Liver (tissue), 9 donors: ENCODE measurements around the gene CFL1. TPM values are rescaled to one million over a fixed set of nuclear protein-coding genes. Genes with fewer than 3 reads are reported as not detected.
"Not testable (repeated sequence)": the region's sequence is repeated elsewhere in the genome, so short reads cannot be mapped to it uniquely, and the experiment has no call there.

ENCODE experiments used
- DNase-seq: peaks from one replicate; pipeline ENCODE4 v3.0.0-alpha.2; 2017; ENCODE audit warnings: low spot score
- H3K27ac ChIP-seq, 2 donors: one replicate each; pipeline ENCODE4 v1.7.0; 2013; ENCODE audit warnings: inconsistent platforms in 2 of 2, low read length in 2 of 2, control low read depth in 1 of 2, low read depth in 1 of 2, mild to moderate bottlenecking in 1 of 2
- H3K27me3 ChIP-seq, 4 donors: one replicate each; pipeline versions ENCODE4 v1.6.1 to v1.7.0; 2013; ENCODE audit warnings: low read length in 3 of 4, inconsistent platforms in 1 of 4, mild to moderate bottlenecking in 1 of 4, moderate library complexity in 1 of 4; ENCODE audit not compliant: control insufficient read depth in 4 of 4, insufficient read depth in 4 of 4
- H3K36me3 ChIP-seq, 4 donors: one replicate each; pipeline versions ENCODE4 v1.6.1 to v1.7.0; 2013; ENCODE audit warnings: low read length in 3 of 4, mild to moderate bottlenecking in 3 of 4, low read depth in 1 of 4, moderate library complexity in 1 of 4; ENCODE audit not compliant: control insufficient read depth in 4 of 4, insufficient read depth in 3 of 4
- H3K4me1 ChIP-seq, 4 donors: one replicate each; pipeline versions ENCODE4 v1.6.1 to v1.7.0; 2013; ENCODE audit warnings: low read length in 3 of 4, mild to moderate bottlenecking in 3 of 4, moderate library complexity in 1 of 4; ENCODE audit not compliant: control insufficient read depth in 4 of 4, insufficient read depth in 4 of 4
- H3K4me3 ChIP-seq, 3 donors: one replicate each; pipeline versions ENCODE4 v1.6.1 to v1.7.0; 2013; ENCODE audit warnings: low read length in 3 of 3, control low read depth in 1 of 3, low read depth in 1 of 3, mild to moderate bottlenecking in 1 of 3
- H3K9ac ChIP-seq, 2 donors: one replicate each; pipeline ENCODE4 v1.7.0; 2013; ENCODE audit warnings: low read length in 2 of 2, mild to moderate bottlenecking in 2 of 2, moderate library complexity in 2 of 2, control low read depth in 1 of 2, low read depth in 1 of 2
- H3K9me3 ChIP-seq, 4 donors: one replicate each; pipeline versions ENCODE4 v1.6.1 to v1.7.0; 2013; ENCODE audit warnings: low read length in 3 of 4; ENCODE audit not compliant: control insufficient read depth in 4 of 4
- ATF3 ChIP-seq: IDR thresholded peaks from 2 replicates; pipeline ENCODE4 v1.6.1; 2016; ENCODE audit warnings: antibody characterized with exemption
- CTCF ChIP-seq: fragments of 150-350 bp; IDR thresholded peaks from 2 replicates; pipeline ENCODE4 v1.5.1; 2017; ENCODE audit warnings: improper control_type of control experiment, low read depth, low read length; ENCODE audit not compliant: missing input control
- EGR1 ChIP-seq, 2 donors: IDR thresholded peaks; 2 replicates each; pipeline ENCODE4 v1.6.1; 2016 to 2018; ENCODE audit warnings: antibody characterized with exemption in 2 of 2, low read depth in 2 of 2
- FOXA1 ChIP-seq: IDR thresholded peaks from 2 replicates; pipeline ENCODE4 v1.6.1; 2016; ENCODE audit warnings: antibody characterized with exemption
- FOXA2 ChIP-seq: IDR thresholded peaks from 2 replicates; pipeline ENCODE4 v1.6.1; 2016; ENCODE audit warnings: antibody characterized with exemption
- GABPA ChIP-seq, 2 donors: IDR thresholded peaks in 1 of 2; conservative IDR thresholded peaks in 1 of 2; 2 replicates each; pipeline ENCODE4 v1.6.1; 2016; ENCODE audit warnings: antibody characterized with exemption in 2 of 2, mild to moderate bottlenecking in 1 of 2, moderate library complexity in 1 of 2
- HNF4G ChIP-seq: IDR thresholded peaks from 2 replicates; pipeline ENCODE4 v1.6.1; 2016; ENCODE audit warnings: antibody characterized with exemption
- MAX ChIP-seq: IDR thresholded peaks from 2 replicates; pipeline ENCODE4 v1.6.1; 2016; ENCODE audit warnings: antibody characterized with exemption
- NR2F2 ChIP-seq: IDR thresholded peaks from 2 replicates; pipeline ENCODE4 v1.6.1; 2016; ENCODE audit warnings: antibody characterized with exemption
- REST ChIP-seq: IDR thresholded peaks from 2 replicates; pipeline ENCODE4 v1.6.1; 2016; ENCODE audit warnings: antibody characterized with exemption, mild to moderate bottlenecking
- RXRA ChIP-seq, 2 donors: IDR thresholded peaks; 2 replicates each; pipeline ENCODE4 v1.6.1; 2017 to 2018; ENCODE audit warnings: antibody characterized with exemption in 2 of 2, mild to moderate bottlenecking in 1 of 2
- SP1 ChIP-seq: IDR thresholded peaks from 2 replicates; pipeline ENCODE4 v1.6.1; 2018; ENCODE audit warnings: antibody characterized with exemption, mild to moderate bottlenecking
- TAF1 ChIP-seq: conservative IDR thresholded peaks from 2 replicates; pipeline ENCODE4 v1.6.1; 2016; ENCODE audit warnings: antibody characterized with exemption, mild to moderate bottlenecking
- YY1 ChIP-seq: IDR thresholded peaks from 2 replicates; pipeline ENCODE4 v1.6.1; 2016; ENCODE audit warnings: antibody characterized with exemption, mild to moderate bottlenecking
- WGBS: extraction: QIAGEN DNeasy Blood & Tissue Kit; methylation state at CpG from one replicate; pipeline ENCODE4 v1.1.7; 2013; 5-methylcytosine and 5-hydroxymethylcytosine counted together
- polyA plus RNA-seq, 2 donors: library from polyadenylated mRNA; stranded (reverse) in 1 of 2; unstranded in 1 of 2; fragments of 200-250 nt in 1 of 2; fragments of >200 nt in 1 of 2; fragmentation: Nextera tagmentation in 1 of 2; extraction: Ambion mirVana in 1 of 2; gene quantifications; one replicate each; pipeline versions ENCODE4 v1.2.1 to v1.2.3, GENCODE V29; 2013 to 2015
- total RNA-seq, 2 donors: library from RNA; depleted of rRNA; stranded (reverse); fragments of >200 nt; gene quantifications; one replicate each; pipeline ENCODE4 v1.2.3, GENCODE V29; 2014
- TF ChIP-seq, protein P1 (sequence below): IDR thresholded peaks from 2 replicates; pipeline ENCODE4 v1.6.1; 2016; ENCODE audit warnings: antibody characterized with exemption
- donor health status: healthy.
- donor health status: healthy.
- donor health status: healthy.
- donor health status: healthy.
- donor health status: healthy.

The CFL1 gene
- total and polyA plus RNA-seq, 4 donors, result 184 to 498 (median 282) TPM

DNA sequence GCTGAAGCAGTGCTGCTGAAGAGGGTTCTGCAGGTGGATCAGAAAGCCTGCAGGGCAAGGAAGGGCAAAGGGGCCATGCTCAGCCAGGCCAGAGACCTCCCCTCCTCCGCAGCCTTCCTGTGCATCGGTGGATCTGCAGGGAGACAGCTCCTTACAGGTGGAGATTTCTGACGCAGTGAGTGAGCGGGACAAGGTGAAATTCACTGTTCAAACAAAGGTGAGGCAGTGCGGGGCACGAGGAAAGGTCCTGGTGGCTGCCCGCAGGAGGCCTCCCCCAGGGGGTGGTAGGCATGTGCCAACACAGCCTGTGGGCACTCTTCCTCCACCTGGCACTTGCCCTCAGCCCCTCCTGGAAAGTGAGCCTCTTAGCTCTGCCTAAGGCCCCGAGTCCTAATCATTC lies 8.6 kb downstream of the CFL1 start:
- peaks cover 0 to 7% (median 2%) of the 10 kb centered on the region in 4 donors for H3K9me3 ChIP-seq
- no peaks in the 10 kb centered on the region for H3K27me3 ChIP-seq
- H3K27ac ChIP-seq, result no peak overlapping the region
- no peak overlapping the region for H3K9ac ChIP-seq
- WGBS, result 63% methylated on average over 8 of the region's 8 CpGs
- H3K4me1 ChIP-seq, result no peaks in the 10 kb centered on the region
- no peak for DNase-seq
- TF ChIP-seq YY1, result no peak
- TF ChIP-seq EGR1 (IDR thresholded peaks at IDR 0.05; ENCODE audit: low read depth in 2 of 2), result no peak
- TF ChIP-seq TAF1, result no peak
- no peak for TF ChIP-seq REST
- no peak for TF ChIP-seq SP1
- TF ChIP-seq ATF3, result no peak
- no peak for TF ChIP-seq GABPA (IDR thresholded peaks at IDR 0.05 in 1 of 2, conservative IDR thresholded peaks at IDR 0.05 in 1 of 2)
- no peak for TF ChIP-seq HNF4G
- no peak for TF ChIP-seq NR2F2
- no peak for TF ChIP-seq RXRA (IDR thresholded peaks at IDR 0.05)
- no peak for TF ChIP-seq CTCF
- H3K4me3 ChIP-seq, result no peak overlapping the region
- peaks cover 8 to 20% (median 11%) of the 10 kb centered on the region in 4 donors for H3K36me3 ChIP-seq

DNA sequence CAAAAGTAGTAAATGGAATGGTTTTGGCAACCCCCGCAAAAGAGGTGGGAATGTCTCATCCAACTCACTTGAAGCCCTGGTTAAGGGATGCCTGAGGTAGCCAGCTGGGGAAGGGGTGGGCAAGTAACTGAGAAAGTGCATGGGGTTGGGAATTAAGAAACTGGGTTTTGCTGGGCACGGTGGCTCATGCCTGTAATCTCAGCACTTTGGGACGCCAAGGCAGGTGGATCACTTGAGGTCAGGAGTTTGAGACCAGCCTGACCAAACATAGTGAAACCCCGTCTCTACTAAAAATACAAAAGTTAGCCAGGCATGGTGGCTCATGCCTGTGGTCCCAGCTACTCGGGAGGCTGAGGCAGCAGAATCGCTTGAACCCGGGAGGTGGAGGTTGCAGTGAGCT lies 9.3 kb downstream of the CFL1 start:
- H3K4me3 ChIP-seq, H3K27ac ChIP-seq, DNase-seq, H3K9ac ChIP-seq, H3K9me3 ChIP-seq, H3K4me1 ChIP-seq, H3K27me3 ChIP-seq: not testable (repeated sequence)
- 63% methylated on average over 7 of the region's 7 CpGs for WGBS
- H3K36me3 ChIP-seq, result peaks cover 3 to 14% (median 5%) of the 10 kb centered on the region in 4 donors

DNA sequence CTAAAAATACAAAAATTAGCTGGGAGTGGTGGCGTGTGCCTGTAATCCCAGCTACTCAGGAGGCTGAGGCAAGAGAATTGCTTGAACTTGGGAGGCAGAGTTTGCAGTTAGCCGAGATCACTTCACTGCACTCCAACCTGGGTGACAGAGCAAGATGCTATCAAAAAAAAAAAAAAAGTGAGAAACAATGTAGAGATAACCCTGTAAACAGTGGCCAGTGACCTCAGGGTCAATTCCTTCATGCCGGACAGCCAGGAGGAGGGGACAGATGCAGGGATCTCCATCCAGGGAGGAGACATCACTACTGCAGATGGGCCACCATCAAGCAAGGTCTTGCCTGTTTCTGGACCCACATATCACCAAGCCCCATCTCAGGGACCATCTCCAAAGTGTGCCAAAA lies 10.2 kb downstream of the CFL1 start:
- H3K27me3 ChIP-seq, result no peaks in the 10 kb centered on the region
- no peak for TF ChIP-seq FOXA1
- TF ChIP-seq SP1, result no peak
- no peak for TF ChIP-seq NR2F2
- TF ChIP-seq TAF1, result no peak
- TF ChIP-seq RXRA (IDR thresholded peaks at IDR 0.05), result no peak
- no peak for TF ChIP-seq REST
- no peak for TF ChIP-seq ATF3
- TF ChIP-seq, protein P1, sequence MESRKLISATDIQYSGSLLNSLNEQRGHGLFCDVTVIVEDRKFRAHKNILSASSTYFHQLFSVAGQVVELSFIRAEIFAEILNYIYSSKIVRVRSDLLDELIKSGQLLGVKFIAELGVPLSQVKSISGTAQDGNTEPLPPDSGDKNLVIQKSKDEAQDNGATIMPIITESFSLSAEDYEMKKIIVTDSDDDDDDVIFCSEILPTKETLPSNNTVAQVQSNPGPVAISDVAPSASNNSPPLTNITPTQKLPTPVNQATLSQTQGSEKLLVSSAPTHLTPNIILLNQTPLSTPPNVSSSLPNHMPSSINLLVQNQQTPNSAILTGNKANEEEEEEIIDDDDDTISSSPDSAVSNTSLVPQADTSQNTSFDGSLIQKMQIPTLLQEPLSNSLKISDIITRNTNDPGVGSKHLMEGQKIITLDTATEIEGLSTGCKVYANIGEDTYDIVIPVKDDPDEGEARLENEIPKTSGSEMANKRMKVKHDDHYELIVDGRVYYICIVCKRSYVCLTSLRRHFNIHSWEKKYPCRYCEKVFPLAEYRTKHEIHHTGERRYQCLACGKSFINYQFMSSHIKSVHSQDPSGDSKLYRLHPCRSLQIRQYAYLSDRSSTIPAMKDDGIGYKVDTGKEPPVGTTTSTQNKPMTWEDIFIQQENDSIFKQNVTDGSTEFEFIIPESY, result no peak
- TF ChIP-seq GABPA (IDR thresholded peaks at IDR 0.05 in 1 of 2, conservative IDR thresholded peaks at IDR 0.05 in 1 of 2), result no peak
- no peak for TF ChIP-seq YY1
- TF ChIP-seq MAX, result no peak
- TF ChIP-seq FOXA2, result no peak
- no peak overlapping the region for H3K4me3 ChIP-seq
- H3K36me3 ChIP-seq, result peaks cover 0 to 4% (median 2%) of the 10 kb centered on the region in 4 donors
- no peak for DNase-seq
- H3K27ac ChIP-seq, result no peak overlapping the region
- peaks cover 0 to 7% (median 2%) of the 10 kb centered on the region in 4 donors for H3K9me3 ChIP-seq
- H3K9ac ChIP-seq, result no peak overlapping the region
- peaks cover 0 to 2% (median 0%) of the 10 kb centered on the region in 4 donors for H3K4me1 ChIP-seq
- 66% methylated on average over 3 of the region's 3 CpGs for WGBS
